ENCODE results near the gene IRF9.
A peak's percentile ranks its signal among the peaks of the same experiment; 100 is the strongest.

The IRF9 gene

GRCh38 chr14:24184104-24184970, 23.3 kb downstream of the IRF9 start:
- H3K4me3 ChIP-seq (ENCODE audit: low read depth, low read length) = no peak overlapping the region
- H3K36me3 ChIP-seq (ENCODE audit: control insufficient read depth, insufficient read depth, low read length) = peaks cover 77% of the 10 kb centered on the region
- H3K9ac ChIP-seq (ENCODE audit: low read depth, low read length) = no peak overlapping the region
- H3K27me3 ChIP-seq (ENCODE audit: control insufficient read depth, insufficient read depth, low read length) = no peaks in the 10 kb centered on the region
- no peaks in the 10 kb centered on the region for H3K9me3 ChIP-seq (ENCODE audit: control insufficient read depth, insufficient read depth, low read length)
- peaks cover 6% of the 10 kb centered on the region for H3K4me1 ChIP-seq (ENCODE audit: control insufficient read depth, insufficient read depth, low read length)

- Histone ChIP-seq H3K9me3 (ENCODE audit: control insufficient read depth, insufficient read depth, low read length) (no peaks in the 10 kb centered on the region), H3K9ac (ENCODE audit: low read depth, low read length) (no peak overlapping the region), H3K27me3 (ENCODE audit: control insufficient read depth, insufficient read depth, low read length) (no peaks in the 10 kb centered on the region), H3K4me3 (ENCODE audit: low read depth, low read length) (no peak overlapping the region), H3K4me1 (ENCODE audit: control insufficient read depth, insufficient read depth, low read length) (peaks cover 6% of the 10 kb centered on the region), H3K36me3 (ENCODE audit: control insufficient read depth, insufficient read depth, low read length) (peaks cover 77% of the 10 kb centered on the region)
Observed at GRCh38 chr14:24185026-24185425, 24.0 kb downstream of the IRF9 start.

GRCh38 chr14:24185741-24186140, 24.7 kb downstream of the IRF9 start:
- H3K9ac ChIP-seq (ENCODE audit: low read depth, low read length) = no peak overlapping the region
- H3K4me3 ChIP-seq (ENCODE audit: low read depth, low read length) = no peak overlapping the region
- no peaks in the 10 kb centered on the region for H3K27me3 ChIP-seq (ENCODE audit: control insufficient read depth, insufficient read depth, low read length)
- H3K4me1 ChIP-seq (ENCODE audit: control insufficient read depth, insufficient read depth, low read length) = peaks cover 6% of the 10 kb centered on the region
- H3K9me3 ChIP-seq (ENCODE audit: control insufficient read depth, insufficient read depth, low read length) = no peaks in the 10 kb centered on the region
- H3K36me3 ChIP-seq (ENCODE audit: control insufficient read depth, insufficient read depth, low read length) = peaks cover 71% of the 10 kb centered on the region

- Histone ChIP-seq H3K36me3 (ENCODE audit: control insufficient read depth, insufficient read depth, low read length) (peaks cover 60% of the 10 kb centered on the region), H3K9me3 (ENCODE audit: control insufficient read depth, insufficient read depth, low read length) (no peaks in the 10 kb centered on the region), H3K4me3 (ENCODE audit: low read depth, low read length) (no peak overlapping the region), H3K4me1 (ENCODE audit: control insufficient read depth, insufficient read depth, low read length) (peaks cover 6% of the 10 kb centered on the region), H3K27me3 (ENCODE audit: control insufficient read depth, insufficient read depth, low read length) (no peaks in the 10 kb centered on the region), H3K9ac (ENCODE audit: low read depth, low read length) (no peak overlapping the region)
Observed at GRCh38 chr14:24186831-24187538, 25.9 kb downstream of the IRF9 start.

GRCh38 chr14:24187539-24187915, 26.5 kb downstream of the IRF9 start:
- Histone ChIP-seq H3K36me3 (ENCODE audit: control insufficient read depth, insufficient read depth, low read length) (peaks cover 58% of the 10 kb centered on the region), H3K4me1 (ENCODE audit: control insufficient read depth, insufficient read depth, low read length) (peaks cover 6% of the 10 kb centered on the region), H3K4me3 (ENCODE audit: low read depth, low read length) (peak overlapping the region; percentile 96), H3K27me3 (ENCODE audit: control insufficient read depth, insufficient read depth, low read length) (no peaks in the 10 kb centered on the region), H3K9ac (ENCODE audit: low read depth, low read length) (no peak overlapping the region), H3K9me3 (ENCODE audit: control insufficient read depth, insufficient read depth, low read length) (no peaks in the 10 kb centered on the region)

- H3K36me3 ChIP-seq (ENCODE audit: control insufficient read depth, insufficient read depth, low read length) = peaks cover 55% of the 10 kb centered on the region
- peaks cover 6% of the 10 kb centered on the region for H3K4me1 ChIP-seq (ENCODE audit: control insufficient read depth, insufficient read depth, low read length)
- no peaks in the 10 kb centered on the region for H3K9me3 ChIP-seq (ENCODE audit: control insufficient read depth, insufficient read depth, low read length)
Observed at GRCh38 chr14:24188251-24189058, 27.4 kb downstream of the IRF9 start, which contains the start of gene IPO4. Gene IPO4, minus strand, starts transcription at chr14:24188816. Its CDS starts 29 bp downstream, at chr14:24188787.

GRCh38 chr14:24189059-24189375, 28.0 kb downstream of the IRF9 start:
- Histone ChIP-seq H3K4me1 (ENCODE audit: control insufficient read depth, insufficient read depth, low read length) (peaks cover 6% of the 10 kb centered on the region), H3K36me3 (ENCODE audit: control insufficient read depth, insufficient read depth, low read length) (peaks cover 50% of the 10 kb centered on the region), H3K4me3 (ENCODE audit: low read depth, low read length) (peak overlapping the region; percentile 96), H3K27me3 (ENCODE audit: control insufficient read depth, insufficient read depth, low read length) (no peaks in the 10 kb centered on the region), H3K9ac (ENCODE audit: low read depth, low read length) (no peak overlapping the region), H3K9me3 (ENCODE audit: control insufficient read depth, insufficient read depth, low read length) (no peaks in the 10 kb centered on the region)

More at GRCh38 chr14:24188251-24189058, 27.4 kb downstream of the IRF9 start, which contains the start of gene IPO4:
- Histone ChIP-seq H3K9ac (ENCODE audit: low read depth, low read length) (peak within 1 kb of the TSS; percentile 70), H3K27me3 (ENCODE audit: control insufficient read depth, insufficient read depth, low read length) (no peaks in the 10 kb centered on the region), H3K4me3 (ENCODE audit: low read depth, low read length) (peak within 1 kb of the TSS; percentile 96)

- peaks cover 46% of the 10 kb centered on the region for H3K36me3 ChIP-seq (ENCODE audit: control insufficient read depth, insufficient read depth, low read length)
- H3K9ac ChIP-seq (ENCODE audit: low read depth, low read length) = no peak overlapping the region
- peak overlapping the region; percentile 96 for H3K4me3 ChIP-seq (ENCODE audit: low read depth, low read length)
- H3K27me3 ChIP-seq (ENCODE audit: control insufficient read depth, insufficient read depth, low read length) = no peaks in the 10 kb centered on the region
- H3K9me3 ChIP-seq (ENCODE audit: control insufficient read depth, insufficient read depth, low read length) = no peaks in the 10 kb centered on the region
- H3K4me1 ChIP-seq (ENCODE audit: control insufficient read depth, insufficient read depth, low read length) = peaks cover 6% of the 10 kb centered on the region
Observed at GRCh38 chr14:24189460-24189859, 28.4 kb downstream of the IRF9 start.

- Histone ChIP-seq H3K27me3 (ENCODE audit: control insufficient read depth, insufficient read depth, low read length) (no peaks in the 10 kb centered on the region), H3K4me1 (ENCODE audit: control insufficient read depth, insufficient read depth, low read length) (peaks cover 6% of the 10 kb centered on the region), H3K9me3 (ENCODE audit: control insufficient read depth, insufficient read depth, low read length) (no peaks in the 10 kb centered on the region), H3K36me3 (ENCODE audit: control insufficient read depth, insufficient read depth, low read length) (peaks cover 37% of the 10 kb centered on the region), H3K9ac (ENCODE audit: low read depth, low read length) (no peak overlapping the region), H3K4me3 (ENCODE audit: low read depth, low read length) (no peak overlapping the region)
Observed at GRCh38 chr14:24190416-24190815, 29.4 kb downstream of the IRF9 start.

GRCh38 chr14:24192933-24193332, 31.9 kb downstream of the IRF9 start:
- no peaks in the 10 kb centered on the region for H3K27me3 ChIP-seq (ENCODE audit: control insufficient read depth, insufficient read depth, low read length)
- peaks cover 3% of the 10 kb centered on the region for H3K4me1 ChIP-seq (ENCODE audit: control insufficient read depth, insufficient read depth, low read length)
- H3K4me3 ChIP-seq (ENCODE audit: low read depth, low read length) = no peak overlapping the region
- no peaks in the 10 kb centered on the region for H3K9me3 ChIP-seq (ENCODE audit: control insufficient read depth, insufficient read depth, low read length)
- H3K9ac ChIP-seq (ENCODE audit: low read depth, low read length) = no peak overlapping the region
- H3K36me3 ChIP-seq (ENCODE audit: control insufficient read depth, insufficient read depth, low read length) = peaks cover 17% of the 10 kb centered on the region

GRCh38 chr14:24194186-24194872, 33.3 kb downstream of the IRF9 start:
- no peaks in the 10 kb centered on the region for H3K27me3 ChIP-seq (ENCODE audit: control insufficient read depth, insufficient read depth, low read length)
- peaks cover 3% of the 10 kb centered on the region for H3K4me1 ChIP-seq (ENCODE audit: control insufficient read depth, insufficient read depth, low read length)
- no peaks in the 10 kb centered on the region for H3K9me3 ChIP-seq (ENCODE audit: control insufficient read depth, insufficient read depth, low read length)
- peak overlapping the region; percentile 91 for H3K9ac ChIP-seq (ENCODE audit: low read depth, low read length)
- H3K36me3 ChIP-seq (ENCODE audit: control insufficient read depth, insufficient read depth, low read length) = peaks cover 17% of the 10 kb centered on the region
- peak overlapping the region; percentile 93 for H3K4me3 ChIP-seq (ENCODE audit: low read depth, low read length)

All from iPS-15b (cell line).